Kidney (tissue), 14 donors: ENCODE measurements around the gene WIPF1. TPM values are rescaled to one million over a fixed set of nuclear protein-coding genes. Genes with fewer than 3 reads are reported as not detected.

Experiments used
- DNase-seq, 5 donors: peaks; one replicate each; pipeline ENCODE4 v3.0.0-alpha.2; 2013 to 2020
- FAIRE-seq: peaks from 2 replicates; lab custom pipeline; 2012; peaks lifted over from hg19 to GRCh38; lab: Jason Lieb, UNC
- H3K27ac ChIP-seq, 2 donors: one replicate each; pipeline ENCODE4 v1.7.0; 2013; ENCODE audit warnings: low read depth in 2 of 2, low read length in 2 of 2, inconsistent platforms in 1 of 2
- H3K27me3 ChIP-seq: one replicate; pipeline ENCODE4 v1.7.1; 2013; ENCODE audit warnings: low read length, inconsistent platforms; ENCODE audit not compliant: control insufficient read depth, insufficient read depth
- H3K36me3 ChIP-seq, 3 donors: one replicate each; pipeline versions ENCODE4 v1.7.0 to v1.7.1; 2013; ENCODE audit warnings: low read length in 3 of 3, control low read depth in 1 of 3, inconsistent platforms in 1 of 3; ENCODE audit not compliant: insufficient read depth in 3 of 3, control insufficient read depth in 2 of 3
- H3K4me1 ChIP-seq, 3 donors: one replicate each; pipeline versions ENCODE4 v1.7.0 to v1.7.1; 2013; ENCODE audit warnings: low read length in 3 of 3, inconsistent platforms in 1 of 3, low read depth in 1 of 3; ENCODE audit not compliant: control insufficient read depth in 2 of 3, insufficient read depth in 2 of 3
- H3K4me3 ChIP-seq, 3 donors: one replicate each; pipeline versions ENCODE4 v1.7.0 to v1.8.1; 2013; ENCODE audit warnings: low read length in 3 of 3, control low read depth in 1 of 3, inconsistent platforms in 1 of 3
- H3K9ac ChIP-seq, 3 donors: one replicate each; pipeline versions ENCODE4 v1.7.0 to v1.7.1; 2013; ENCODE audit warnings: low read length in 3 of 3, control low read depth in 1 of 3, inconsistent platforms in 1 of 3
- H3K9me3 ChIP-seq, 3 donors: one replicate each; pipeline versions ENCODE4 v1.7.0 to v1.7.1; 2013; ENCODE audit warnings: low read length in 3 of 3, control low read depth in 1 of 3, inconsistent platforms in 1 of 3; ENCODE audit not compliant: control insufficient read depth in 2 of 3, insufficient read depth in 1 of 3
- intact Hi-C: fragments of 100-400 bp; cut with DNase I; formaldehyde crosslinking; loops from one replicate; pipeline ENCODE4 v1.11.1; 2022
- polyA plus RNA-seq: library from polyadenylated mRNA; stranded (reverse); fragments of 350-450 nt; fragmentation: Illumina TruSeq; extraction: RNeasy Lipid Tissue Mini Kit (QIAGEN cat#74804); gene quantifications from one replicate; pipeline ENCODE4 v1.2.3, GENCODE V29; 2014; ENCODE audit warnings: low read depth, low replicate concordance; ENCODE audit not compliant: insufficient read depth
- total RNA-seq: library from RNA; stranded (reverse); fragmentation: NEBNext Ultra II Directional; extraction: Animal tissue kit (Norgen Biotek cat#: 25700); gene quantifications from one replicate; pipeline ENCODE4 v1.2.1, GENCODE V29; 2021
- TF ChIP-seq, protein P1 (sequence below): IDR thresholded peaks from 3 replicates; pipeline ENCODE4 v1.5.1; 2012; ENCODE audit warnings: mild to moderate bottlenecking, moderate library complexity, borderline replicate concordance; ENCODE audit not compliant: insufficient read depth; ENCODE audit errors: extremely low read depth
- donor health status: control.
- donor health status: control.
- donor health status: control.
- donor health status: control.
- donor health status: control.
- donor health status: DM: yes; HTN: yes; CAD: no.
- donor health status: Normal renal cell carcinoma (clear cell type).

The WIPF1 gene
- total and polyA plus RNA-seq, 2 donors from 2014 or later = 11.7 to 55.0 TPM

DNA sequence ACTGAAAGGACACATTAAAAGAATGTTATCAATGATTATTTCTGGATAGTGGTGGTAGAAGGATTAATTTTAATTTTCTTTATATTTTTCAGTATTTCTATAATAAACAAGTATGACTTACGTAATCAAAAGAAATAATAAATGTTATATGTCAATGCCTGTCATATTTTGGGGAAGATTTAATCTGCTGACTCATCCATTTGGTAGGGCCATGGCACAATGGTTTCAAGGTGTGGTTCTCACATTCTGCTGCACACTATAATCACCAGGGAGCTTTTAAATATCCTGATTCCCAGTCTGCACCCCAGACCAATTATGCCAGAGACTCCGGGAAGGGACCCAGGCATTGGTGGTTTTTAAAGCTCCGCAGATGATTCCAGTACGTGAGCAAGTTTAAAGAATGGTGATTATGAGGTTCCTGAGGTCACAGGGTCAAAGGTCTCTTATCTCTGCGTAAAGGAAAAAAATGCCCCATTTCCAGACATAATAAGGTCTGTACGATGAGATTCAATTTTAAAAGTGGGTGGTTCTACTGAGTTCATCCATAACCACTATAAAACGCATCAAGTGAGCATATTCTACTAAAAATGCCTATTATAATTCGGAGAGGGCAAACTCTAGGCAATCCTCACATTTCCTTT is 27.2 kb downstream of the WIPF1 start:
- Histone ChIP-seq H3K27me3 (no peaks in the 10 kb centered on the region), H3K27ac (no peak overlapping the region), H3K4me1 (no peaks in the 10 kb centered on the region), H3K36me3 (peaks cover 0 to 20% (median 14%) of the 10 kb centered on the region in 3 donors), H3K9me3 (no peaks in the 10 kb centered on the region), H3K9ac (no peak overlapping the region), H3K4me3 (no peak overlapping the region)
- TF ChIP-seq, protein P1, sequence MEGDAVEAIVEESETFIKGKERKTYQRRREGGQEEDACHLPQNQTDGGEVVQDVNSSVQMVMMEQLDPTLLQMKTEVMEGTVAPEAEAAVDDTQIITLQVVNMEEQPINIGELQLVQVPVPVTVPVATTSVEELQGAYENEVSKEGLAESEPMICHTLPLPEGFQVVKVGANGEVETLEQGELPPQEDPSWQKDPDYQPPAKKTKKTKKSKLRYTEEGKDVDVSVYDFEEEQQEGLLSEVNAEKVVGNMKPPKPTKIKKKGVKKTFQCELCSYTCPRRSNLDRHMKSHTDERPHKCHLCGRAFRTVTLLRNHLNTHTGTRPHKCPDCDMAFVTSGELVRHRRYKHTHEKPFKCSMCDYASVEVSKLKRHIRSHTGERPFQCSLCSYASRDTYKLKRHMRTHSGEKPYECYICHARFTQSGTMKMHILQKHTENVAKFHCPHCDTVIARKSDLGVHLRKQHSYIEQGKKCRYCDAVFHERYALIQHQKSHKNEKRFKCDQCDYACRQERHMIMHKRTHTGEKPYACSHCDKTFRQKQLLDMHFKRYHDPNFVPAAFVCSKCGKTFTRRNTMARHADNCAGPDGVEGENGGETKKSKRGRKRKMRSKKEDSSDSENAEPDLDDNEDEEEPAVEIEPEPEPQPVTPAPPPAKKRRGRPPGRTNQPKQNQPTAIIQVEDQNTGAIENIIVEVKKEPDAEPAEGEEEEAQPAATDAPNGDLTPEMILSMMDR = no peak
- DNase-seq = no peak
- intact Hi-C loops = no loop called here
- FAIRE-seq = no peak

- TF ChIP-seq, protein P1 = no peak
- FAIRE-seq (no peak), DNase-seq (no peak)
- no peaks in the 10 kb centered on the region for H3K9me3 ChIP-seq
- no peak overlapping the region for H3K4me3 ChIP-seq
- no peaks in the 10 kb centered on the region for H3K4me1 ChIP-seq
- no peaks in the 10 kb centered on the region for H3K27me3 ChIP-seq
- peaks cover 0 to 20% (median 16%) of the 10 kb centered on the region in 3 donors for H3K36me3 ChIP-seq
- H3K27ac ChIP-seq = no peak overlapping the region
- no peak overlapping the region for H3K9ac ChIP-seq
- intact Hi-C loops = no loop called here
Measured at GRCh38 chr2:174569678-174570077, 27.9 kb downstream of the WIPF1 start.

- H3K27ac ChIP-seq = no peak overlapping the region
- no peak for FAIRE-seq
- H3K4me3 ChIP-seq = no peak overlapping the region
- intact Hi-C loops = no loop called here
- no peaks in the 10 kb centered on the region for H3K27me3 ChIP-seq
- H3K4me1 ChIP-seq = no peaks in the 10 kb centered on the region
- peaks cover 0 to 20% (median 14%) of the 10 kb centered on the region in 3 donors for H3K36me3 ChIP-seq
- H3K9me3 ChIP-seq = no peaks in the 10 kb centered on the region
- TF ChIP-seq, protein P1 = no peak
- H3K9ac ChIP-seq = no peak overlapping the region
- DNase-seq = peak in 1 of 5 donors; percentile 23
Measured at GRCh38 chr2:174568425-174568824, 29.2 kb downstream of the WIPF1 start.
